ENCODE data around the gene ADAR.
"Not testable (repeated sequence)": the region's sequence is repeated elsewhere in the genome, so short reads cannot be mapped to it uniquely, and the experiment has no call there.

The ADAR gene

GRCh38 chr1:154607609-154608396 is at the start of gene ADAR:
Gene ADAR, minus strand, starts transcription at chr1:154608186. Its CDS starts 180 bp downstream, at chr1:154608006.
- DNase-seq (ENCODE audit: low read depth), result peak; percentile 98
- TF ChIP-seq CTCF (IDR thresholded peaks at IDR 0.05; ENCODE audit: control insufficient read depth, insufficient read depth, low read depth, low read length, missing control alignments), result no peak
- peak within 1 kb of the TSS; percentile 52 for H3K4me3 ChIP-seq (ENCODE audit: control insufficient read depth, low read depth, low read length)

GRCh38 chr1:154657556-154657955 is 49.6 kb upstream of the ADAR start:
- DNase-seq (ENCODE audit: low read depth), result no peak
- H3K4me3 ChIP-seq (ENCODE audit: control insufficient read depth, low read depth, low read length), result no peak overlapping the region
- TF ChIP-seq CTCF (IDR thresholded peaks at IDR 0.05; ENCODE audit: control insufficient read depth, insufficient read depth, low read depth, low read length, missing control alignments), result no peak

- TF ChIP-seq CTCF (IDR thresholded peaks at IDR 0.05; ENCODE audit: control insufficient read depth, insufficient read depth, low read depth, low read length, missing control alignments), result no peak
These were observed 44.9 kb upstream of the ADAR start for GRCh38 chr1:154652893-154653292.

GRCh38 chr1:154644724-154645123 is 36.7 kb upstream of the ADAR start:
- not testable (repeated sequence) for H3K4me3 ChIP-seq (ENCODE audit: control insufficient read depth, low read depth, low read length); DNase-seq (ENCODE audit: low read depth)

More at GRCh38 chr1:154652893-154653292, 44.9 kb upstream of the ADAR start:
- H3K4me3 ChIP-seq (ENCODE audit: control insufficient read depth, low read depth, low read length), result no peak overlapping the region
- DNase-seq (ENCODE audit: low read depth), result no peak

GRCh38 chr1:154641534-154641933 is 33.5 kb upstream of the ADAR start:
- no peak overlapping the region for H3K4me3 ChIP-seq (ENCODE audit: control insufficient read depth, low read depth, low read length)
- DNase-seq (ENCODE audit: low read depth), result no peak
- TF ChIP-seq CTCF (IDR thresholded peaks at IDR 0.05; ENCODE audit: control insufficient read depth, insufficient read depth, low read depth, low read length, missing control alignments), result no peak

GRCh38 chr1:154639876-154640275 is 31.9 kb upstream of the ADAR start:
- no peak overlapping the region for H3K4me3 ChIP-seq (ENCODE audit: control insufficient read depth, low read depth, low read length)
- no peak for DNase-seq (ENCODE audit: low read depth)
- no peak for TF ChIP-seq CTCF (IDR thresholded peaks at IDR 0.05; ENCODE audit: control insufficient read depth, insufficient read depth, low read depth, low read length, missing control alignments)

GRCh38 chr1:154635171-154635570 is 27.2 kb upstream of the ADAR start:
- H3K4me3 ChIP-seq (ENCODE audit: control insufficient read depth, low read depth, low read length), result no peak overlapping the region
- TF ChIP-seq CTCF (IDR thresholded peaks at IDR 0.05; ENCODE audit: control insufficient read depth, insufficient read depth, low read depth, low read length, missing control alignments), result no peak
- no peak for DNase-seq (ENCODE audit: low read depth)

All from AG09309 (cell line).